HCT116 (cell line): Measurements from ENCODE around the gene NOP53. TPM values are rescaled to one million over a fixed set of nuclear protein-coding genes. Genes with fewer than 3 reads are reported as not detected.

ENCODE experiments used
- ATAC-seq: fragments of 200-7000 bp; cut with Tn5 transposase; 2 replicates; pipeline ENCODE4 v1.9.1; 2020; ENCODE audit warnings: mild to moderate bottlenecking, moderate library complexity
- BruUV-seq: library from RNA; stranded (reverse); fragments of 400-500 nt; replicated peaks from 2 replicates; lab custom pipeline; 2021; lab: Mats Ljungman, UMichigan
- CTCF ChIA-PET: fragments of 300-600 bp; sonication (Branson Sonifier 250); formaldehyde crosslinking; loops from one replicate; lab custom pipeline; 2021; ENCODE audit warnings: antibody characterized with exemption; lab: Charles Lee
- POLR2A ChIA-PET: fragments of 300-600, 350-600 bp; sonication (Branson Sonifier 250); formaldehyde crosslinking; loops from one replicate; lab custom pipeline; 2021; ENCODE audit warnings: antibody characterized with exemption; lab: Charles Lee
- RAD21 ChIA-PET, 2 experiments: fragments of 300-600 bp; sonication (Branson Sonifier 250); formaldehyde crosslinking; loops; one replicate each; lab custom pipeline; 2023; ENCODE audit warnings: low total read pairs in 2 of 2; ENCODE audit not compliant: uncharacterized antibody in 2 of 2, unreplicated experiment in 2 of 2, low non-redundant PET in 1 of 2; lab: Charles Lee
- DNase-seq: peaks from one replicate; pipeline ENCODE4 v3.0.0-alpha.2; 2010; ENCODE audit warnings: low read depth, low spot score
- H2AFZ ChIP-seq: fragments of 200-600 bp; shearing (Covaris generic), sonication (generic); 2 replicates; pipeline ENCODE4 v1.6.1; 2017; ENCODE audit warnings: low read depth, mixed run types, mixed read lengths, antibody characterized with exemption, low read length; ENCODE audit not compliant: poor library complexity, severe bottlenecking
- H3K27ac ChIP-seq: 2 replicates; pipeline ENCODE4 v1.5.1; 2012; ENCODE audit warnings: low read depth, low read length
- H3K27me3 ChIP-seq: fragments of 200-600 bp; sonication (generic); 2 replicates; pipeline ENCODE4 v1.6.1; 2016; ENCODE audit warnings: mixed run types, low read length, mixed read lengths; ENCODE audit not compliant: insufficient read depth
- H3K36me3 ChIP-seq, 2 experiments: fragments of 200-500 bp in 1 of 2; fragments of 200-600 bp in 1 of 2; sonication (Bioruptor generic) in 1 of 2; sonication (generic) in 1 of 2; 2 replicates each; pipeline versions ENCODE4 v1.5.1 to v1.6.1; 2014 to 2016; ENCODE audit warnings: low read length in 2 of 2, inconsistent platforms in 1 of 2, mixed read lengths in 1 of 2, mixed run types in 1 of 2; ENCODE audit not compliant: insufficient read depth in 2 of 2, control insufficient read depth in 1 of 2
- H3K4me1 ChIP-seq, 2 experiments: fragments of 200-600 bp in 1 of 2; sonication (generic) in 1 of 2; 2 replicates each; pipeline versions ENCODE4 v1.5.1 to v1.6.1; 2012 to 2017; ENCODE audit warnings: low read length in 2 of 2, inconsistent platforms in 1 of 2, mild to moderate bottlenecking in 1 of 2, mixed read lengths in 1 of 2, mixed run types in 1 of 2, moderate library complexity in 1 of 2; ENCODE audit not compliant: insufficient read depth in 2 of 2, control insufficient read depth in 1 of 2
- H3K4me2 ChIP-seq: fragments of 200-600 bp; sonication (generic); 2 replicates; pipeline ENCODE4 v1.6.1; 2017; ENCODE audit warnings: mixed run types, low read length, mixed read lengths
- H3K4me3 ChIP-seq, 2 experiments: fragments of 200-600 bp in 1 of 2; sonication (generic) in 1 of 2; replicated peaks in 1 of 2; 2 replicates each; pipeline ENCODE4 v1.5.1; 2011 to 2016; ENCODE audit warnings: low read length in 2 of 2, control low read depth in 1 of 2, low read depth in 1 of 2, mild to moderate bottlenecking in 1 of 2, mixed read lengths in 1 of 2, mixed run types in 1 of 2
- H3K79me2 ChIP-seq: fragments of 200-600 bp; sonication (generic); 2 replicates; pipeline ENCODE4 v1.6.1; 2017; ENCODE audit warnings: mild to moderate bottlenecking, mixed run types, low read length, moderate library complexity, mixed read lengths; ENCODE audit not compliant: insufficient read depth
- H3K9ac ChIP-seq: fragments of 200-600 bp; sonication (generic); 2 replicates; pipeline ENCODE4 v1.6.1; 2016; ENCODE audit warnings: low read length, mixed read lengths
- H3K9me2 ChIP-seq: fragments of 200-600 bp; sonication (generic), shearing (Covaris generic); 2 replicates; pipeline ENCODE4 v1.6.1; 2017; ENCODE audit warnings: mixed run types, mild to moderate bottlenecking, moderate library complexity; ENCODE audit not compliant: insufficient read depth
- H3K9me3 ChIP-seq, 2 experiments: fragments of 200-500 bp in 1 of 2; fragments of 200-600 bp in 1 of 2; sonication (Bioruptor generic) in 1 of 2; sonication (generic) in 1 of 2; 2 replicates each; pipeline ENCODE4 v1.6.1; 2014 to 2017; ENCODE audit warnings: low read length in 2 of 2, mixed read lengths in 2 of 2, inconsistent platforms in 1 of 2, low read depth in 1 of 2, mild to moderate bottlenecking in 1 of 2, mixed run types in 1 of 2, moderate library complexity in 1 of 2; ENCODE audit not compliant: control insufficient read depth in 1 of 2, insufficient read depth in 1 of 2
- H4K20me1 ChIP-seq: fragments of 200-600 bp; sonication (generic), shearing (Covaris generic); 2 replicates; pipeline ENCODE4 v1.6.1; 2017; ENCODE audit warnings: mixed run types, mild to moderate bottlenecking, moderate library complexity; ENCODE audit not compliant: insufficient read depth
- CEBPB ChIP-seq: IDR thresholded peaks from 2 replicates; pipeline ENCODE4 v1.6.1; 2012; ENCODE audit warnings: low read depth
- EGR1 ChIP-seq: IDR thresholded peaks from 2 replicates; pipeline ENCODE4 v1.6.1; 2012; ENCODE audit warnings: low read depth
- ELF1 ChIP-seq: IDR thresholded peaks from 2 replicates; pipeline ENCODE4 v1.6.1; 2012; ENCODE audit warnings: low read depth, borderline replicate concordance
- EZH2 ChIP-seq: fragments of 200-600 bp; sonication (generic); IDR thresholded peaks from 2 replicates; pipeline ENCODE4 v1.6.1; 2017; ENCODE audit warnings: antibody characterized with exemption, mixed run types
- EZH2phosphoT487 ChIP-seq: fragments of 200-600 bp; IDR thresholded peaks from 2 replicates; pipeline ENCODE4 v1.6.1; 2018; ENCODE audit warnings: antibody characterized with exemption, borderline replicate concordance
- JUND ChIP-seq: IDR thresholded peaks from 2 replicates; pipeline ENCODE4 v1.6.1; 2012
- POLR2A ChIP-seq: IDR thresholded peaks from 2 replicates; pipeline ENCODE4 v1.7.0; 2011; ENCODE audit warnings: borderline replicate concordance; ENCODE audit not compliant: insufficient read depth, insufficient read length; ENCODE audit errors: extremely low read depth
- RAD21 ChIP-seq: IDR thresholded peaks from 2 replicates; pipeline ENCODE4 v1.6.1; 2012; ENCODE audit warnings: low read depth, mild to moderate bottlenecking
- REST ChIP-seq: IDR thresholded peaks from 2 replicates; pipeline ENCODE4 v1.6.1; 2012; ENCODE audit warnings: low read depth
- SRF ChIP-seq: IDR thresholded peaks from 2 replicates; pipeline ENCODE4 v1.6.1; 2012; ENCODE audit warnings: low read depth
- TCF7L2 ChIP-seq: IDR thresholded peaks from 2 replicates; pipeline ENCODE4 v1.7.0; 2011; ENCODE audit warnings: borderline replicate concordance, inconsistent platforms; ENCODE audit not compliant: insufficient read depth, insufficient read length; ENCODE audit errors: extremely low read depth
- ZNF274 ChIP-seq: fragments of 200-500 bp; sonication (Bioruptor generic); IDR thresholded peaks from 2 replicates; pipeline ENCODE4 v1.6.1; 2014; ENCODE audit warnings: mild to moderate bottlenecking, low read depth, low read length, inconsistent platforms
- intact Hi-C: fragments of 100-400 bp; cut with micrococcal nuclease; formaldehyde crosslinking; loops from 2 replicates; pipeline ENCODE4 v1.10.0; 2022
- total RNA-seq: library from RNA; stranded (reverse); gene quantifications from one replicate; pipeline ENCODE4 v1.2.1, GENCODE V29; 2021; ENCODE audit not compliant: unreplicated experiment
- TF ChIP-seq, protein P1 (sequence below): IDR thresholded peaks from 2 replicates; pipeline ENCODE4 v1.6.1; 2011; ENCODE audit warnings: mild to moderate bottlenecking, low read length, moderate library complexity; ENCODE audit not compliant: insufficient replicate concordance; ENCODE audit errors: extremely low read depth
- TF ChIP-seq, protein P2 (sequence below): IDR thresholded peaks from 2 replicates; pipeline ENCODE4 v1.6.1; 2012

NOP53 gene
- total RNA-seq, 1 experiment from 2014 or later: 322 TPM

GRCh38 chr19:47755762-47756626, 10.6 kb downstream of the NOP53 start:
- no TSS peak for BruUV-seq
- ATAC-seq (no peak), DNase-seq (no peak)
- H3K9ac ChIP-seq: no peak overlapping the region
- H3K36me3 ChIP-seq: peaks cover 30 to 64% of the 10 kb centered on the region in 2 experiments
- no peaks in the 10 kb centered on the region for H3K9me2 ChIP-seq
- no peak overlapping the region for H3K4me3 ChIP-seq
- no peaks in the 10 kb centered on the region for H3K4me1 ChIP-seq
- no peak overlapping the region for H2AFZ ChIP-seq
- RAD21 ChIA-PET: no interaction called here
- H4K20me1 ChIP-seq: peaks cover 6% of the 10 kb centered on the region; the same call in 1 of the 2 replicates
- no peak for TF ChIP-seq RAD21
- TF ChIP-seq ELF1: no peak
- TF ChIP-seq ZNF274: no peak
- TF ChIP-seq JUND: no peak
- no peak for TF ChIP-seq EZH2phosphoT487
- no peak for TF ChIP-seq SRF
- TF ChIP-seq TCF7L2: no peak
- TF ChIP-seq, protein P1, sequence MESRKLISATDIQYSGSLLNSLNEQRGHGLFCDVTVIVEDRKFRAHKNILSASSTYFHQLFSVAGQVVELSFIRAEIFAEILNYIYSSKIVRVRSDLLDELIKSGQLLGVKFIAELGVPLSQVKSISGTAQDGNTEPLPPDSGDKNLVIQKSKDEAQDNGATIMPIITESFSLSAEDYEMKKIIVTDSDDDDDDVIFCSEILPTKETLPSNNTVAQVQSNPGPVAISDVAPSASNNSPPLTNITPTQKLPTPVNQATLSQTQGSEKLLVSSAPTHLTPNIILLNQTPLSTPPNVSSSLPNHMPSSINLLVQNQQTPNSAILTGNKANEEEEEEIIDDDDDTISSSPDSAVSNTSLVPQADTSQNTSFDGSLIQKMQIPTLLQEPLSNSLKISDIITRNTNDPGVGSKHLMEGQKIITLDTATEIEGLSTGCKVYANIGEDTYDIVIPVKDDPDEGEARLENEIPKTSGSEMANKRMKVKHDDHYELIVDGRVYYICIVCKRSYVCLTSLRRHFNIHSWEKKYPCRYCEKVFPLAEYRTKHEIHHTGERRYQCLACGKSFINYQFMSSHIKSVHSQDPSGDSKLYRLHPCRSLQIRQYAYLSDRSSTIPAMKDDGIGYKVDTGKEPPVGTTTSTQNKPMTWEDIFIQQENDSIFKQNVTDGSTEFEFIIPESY: no peak
- no peak for TF ChIP-seq CEBPB
- no peak for TF ChIP-seq REST
- TF ChIP-seq, protein P2, sequence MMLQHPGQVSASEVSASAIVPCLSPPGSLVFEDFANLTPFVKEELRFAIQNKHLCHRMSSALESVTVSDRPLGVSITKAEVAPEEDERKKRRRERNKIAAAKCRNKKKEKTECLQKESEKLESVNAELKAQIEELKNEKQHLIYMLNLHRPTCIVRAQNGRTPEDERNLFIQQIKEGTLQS: no peak
- no peak for TF ChIP-seq POLR2A
- TF ChIP-seq EGR1: no peak
- no peak for TF ChIP-seq EZH2
- POLR2A ChIA-PET: no interaction called here
- H3K27ac ChIP-seq: no peak overlapping the region
- peaks cover 8% of the 10 kb centered on the region; the same call in 1 of the 2 replicates for H3K79me2 ChIP-seq
- H3K27me3 ChIP-seq: no peaks in the 10 kb centered on the region
- CTCF ChIA-PET: interaction anchor here (2.3 kb wide), 1 partner anchor 10 kb away, joined by 9 read pairs; no protein-coding TSS in a partner anchor
- intact Hi-C loops: no loop called here
- H3K4me2 ChIP-seq: no peak overlapping the region
- H3K9me3 ChIP-seq: no peaks in the 10 kb centered on the region
